ENCODE measurements around the gene PCYOX1L. TPM values are rescaled to one million over a fixed set of nuclear protein-coding genes. Genes with fewer than 3 reads are reported as not detected.

The PCYOX1L gene
- total and polyA plus RNA-seq, 3 experiments from 2014 or later: 11.9 to 23.3 (median 22.6) TPM

GRCh38 chr5:149376104-149376503 lies 18.3 kb downstream of the PCYOX1L start:
- DNase-seq: no peak
- ChIA-PET CTCF (interaction anchor here (1.0 to 15.7 kb wide), 3 partner anchors 8 to 61 kb away, joined by 3 to 221 read pairs (median 4); no protein-coding TSS in a partner anchor), POLR2A (no interaction called here)
- H3K27me3 Mint-ChIP-seq: peaks cover 5 to 8% of the 10 kb centered on the region in 2 donors
- no peak overlapping the region for H3K4me3 Mint-ChIP-seq
- no peak overlapping the region for H3K4me3 ChIP-seq (ENCODE audit: low read length)
- H3K36me3 ChIP-seq (ENCODE audit: insufficient read depth, low read length): no peaks in the 10 kb centered on the region
- H3K27ac ChIP-seq (ENCODE audit: low read depth, low read length): no peak overlapping the region
- no peaks in the 10 kb centered on the region for H3K4me1 ChIP-seq (ENCODE audit: insufficient read depth, low read length)
- no peaks in the 10 kb centered on the region for H3K27me3 ChIP-seq (ENCODE audit: insufficient read depth, low read length, poor library complexity, severe bottlenecking)
- no peaks in the 10 kb centered on the region for H3K9me3 ChIP-seq (ENCODE audit: low read length)
- peaks cover 2 to 4% (median 4%) of the 10 kb centered on the region in 3 donors for H3K4me1 Mint-ChIP-seq
- no peak overlapping the region for H3K27ac Mint-ChIP-seq
- peaks cover 0 to 4% (median 0%) of the 10 kb centered on the region in 3 donors for H3K36me3 Mint-ChIP-seq
- H3K9me3 Mint-ChIP-seq: no peaks in the 10 kb centered on the region

- CTCF ChIA-PET: interaction anchor here (0.9 to 15.7 kb wide), 3 partner anchors 11 to 62 kb away, joined by 3 to 221 read pairs (median 4); no protein-coding TSS in a partner anchor
- no peaks in the 10 kb centered on the region for H3K9me3 Mint-ChIP-seq
- POLR2A ChIA-PET: no interaction called here
- no peak overlapping the region for H3K4me3 Mint-ChIP-seq
- no peak overlapping the region for H3K27ac ChIP-seq (ENCODE audit: low read depth, low read length)
- no peaks in the 10 kb centered on the region for H3K9me3 ChIP-seq (ENCODE audit: low read length)
- no peaks in the 10 kb centered on the region for H3K27me3 ChIP-seq (ENCODE audit: insufficient read depth, low read length, poor library complexity, severe bottlenecking)
- peaks cover 0 to 3% (median 2%) of the 10 kb centered on the region in 3 donors for H3K4me1 Mint-ChIP-seq
- H3K4me3 ChIP-seq (ENCODE audit: low read length): no peak overlapping the region
- no peak for DNase-seq
- no peaks in the 10 kb centered on the region for H3K36me3 ChIP-seq (ENCODE audit: insufficient read depth, low read length)
- H3K27me3 Mint-ChIP-seq: peaks cover 8 to 10% of the 10 kb centered on the region in 2 donors
- no peaks in the 10 kb centered on the region for H3K4me1 ChIP-seq (ENCODE audit: insufficient read depth, low read length)
- peaks cover 0 to 4% (median 0%) of the 10 kb centered on the region in 3 donors for H3K36me3 Mint-ChIP-seq
- peak overlapping the region in 1 of 8 donors; percentile 60 for H3K27ac Mint-ChIP-seq
Observed at GRCh38 chr5:149376711-149377447, 19.0 kb downstream of the PCYOX1L start.

GRCh38 chr5:149378241-149378820 lies 20.5 kb downstream of the PCYOX1L start:
- ChIA-PET CTCF (interaction anchor here (2.0 to 15.7 kb wide), 2 partner anchors 64 to 184 kb away, joined by 8 to 221 read pairs; no protein-coding TSS in a partner anchor), POLR2A (no interaction called here)

GRCh38 chr5:149379177-149379761 lies 21.4 kb downstream of the PCYOX1L start, which contains the start of gene IL17B:
Gene IL17B, minus strand, starts transcription at chr5:149379292. Its CDS starts 67 bp downstream, at chr5:149379225.
- H3K36me3 ChIP-seq (ENCODE audit: insufficient read depth, low read length): no peaks in the 10 kb centered on the region
- H3K4me1 ChIP-seq (ENCODE audit: insufficient read depth, low read length): no peaks in the 10 kb centered on the region
- H3K27me3 Mint-ChIP-seq: peaks cover 8 to 14% of the 10 kb centered on the region in 2 donors
- peaks cover 0 to 6% (median 4%) of the 10 kb centered on the region in 3 donors for H3K4me1 Mint-ChIP-seq
- no peaks in the 10 kb centered on the region for H3K9me3 Mint-ChIP-seq
- ChIA-PET CTCF (interaction anchor here (0.8 to 15.7 kb wide), 6 partner anchors 9 to 185 kb away, joined by 3 to 221 read pairs (median 6); no protein-coding TSS in a partner anchor), POLR2A (no interaction called here)
- no peak for DNase-seq
- no peak within 1 kb of the TSS for H3K4me3 Mint-ChIP-seq
- H3K9me3 ChIP-seq (ENCODE audit: low read length): no peaks in the 10 kb centered on the region
- H3K36me3 Mint-ChIP-seq: peaks cover 0 to 4% (median 0%) of the 10 kb centered on the region in 3 donors
- no peak within 1 kb of the TSS for H3K27ac Mint-ChIP-seq
- H3K27ac ChIP-seq (ENCODE audit: low read depth, low read length): no peak within 1 kb of the TSS
- no peak within 1 kb of the TSS for H3K4me3 ChIP-seq (ENCODE audit: low read length)
- no peaks in the 10 kb centered on the region for H3K27me3 ChIP-seq (ENCODE audit: insufficient read depth, low read length, poor library complexity, severe bottlenecking)

More at GRCh38 chr5:149378241-149378820, 20.5 kb downstream of the PCYOX1L start:
- H3K9me3 ChIP-seq (ENCODE audit: low read length): no peaks in the 10 kb centered on the region
- H3K36me3 ChIP-seq (ENCODE audit: insufficient read depth, low read length): no peaks in the 10 kb centered on the region
- H3K27me3 Mint-ChIP-seq: peaks cover 8 to 14% of the 10 kb centered on the region in 2 donors
- H3K4me1 ChIP-seq (ENCODE audit: insufficient read depth, low read length): no peaks in the 10 kb centered on the region
- DNase-seq: no peak
- no peaks in the 10 kb centered on the region for H3K9me3 Mint-ChIP-seq
- no peak overlapping the region for H3K27ac ChIP-seq (ENCODE audit: low read depth, low read length)
- H3K27ac Mint-ChIP-seq: no peak overlapping the region
- peaks cover 0 to 6% (median 4%) of the 10 kb centered on the region in 3 donors for H3K4me1 Mint-ChIP-seq
- no peak overlapping the region for H3K4me3 Mint-ChIP-seq
- H3K4me3 ChIP-seq (ENCODE audit: low read length): no peak overlapping the region
- peaks cover 0 to 4% (median 0%) of the 10 kb centered on the region in 3 donors for H3K36me3 Mint-ChIP-seq
- no peaks in the 10 kb centered on the region for H3K27me3 ChIP-seq (ENCODE audit: insufficient read depth, low read length, poor library complexity, severe bottlenecking)

GRCh38 chr5:149379818-149380374 lies 22.1 kb downstream of the PCYOX1L start:
- Mint-ChIP-seq H3K4me1 (peaks cover 0 to 6% (median 4%) of the 10 kb centered on the region in 3 donors), H3K9me3 (no peaks in the 10 kb centered on the region), H3K36me3 (peaks cover 0 to 4% (median 0%) of the 10 kb centered on the region in 3 donors), H3K27ac (no peak overlapping the region), H3K27me3 (peaks cover 10 to 18% of the 10 kb centered on the region in 2 donors), H3K4me3 (no peak overlapping the region)
- Histone ChIP-seq H3K4me1 (ENCODE audit: insufficient read depth, low read length) (no peaks in the 10 kb centered on the region), H3K27me3 (ENCODE audit: insufficient read depth, low read length, poor library complexity, severe bottlenecking) (no peaks in the 10 kb centered on the region), H3K36me3 (ENCODE audit: insufficient read depth, low read length) (no peaks in the 10 kb centered on the region), H3K9me3 (ENCODE audit: low read length) (no peaks in the 10 kb centered on the region), H3K27ac (ENCODE audit: low read depth, low read length) (no peak overlapping the region), H3K4me3 (ENCODE audit: low read length) (no peak overlapping the region)
- POLR2A ChIA-PET: no interaction called here
- no peak for DNase-seq
- CTCF ChIA-PET: interaction anchor here (0.8 to 15.7 kb wide), 7 partner anchors 8 to 185 kb away, joined by 3 to 221 read pairs (median 6); no protein-coding TSS in a partner anchor

GRCh38 chr5:149380466-149381121 lies 22.7 kb downstream of the PCYOX1L start:
- H3K9me3 Mint-ChIP-seq: no peaks in the 10 kb centered on the region
- POLR2A ChIA-PET: no interaction called here
- H3K27ac ChIP-seq (ENCODE audit: low read depth, low read length): no peak overlapping the region
- H3K4me3 Mint-ChIP-seq: no peak overlapping the region
- no peak overlapping the region for H3K27ac Mint-ChIP-seq
- no peaks in the 10 kb centered on the region for H3K36me3 ChIP-seq (ENCODE audit: insufficient read depth, low read length)
- no peaks in the 10 kb centered on the region for H3K9me3 ChIP-seq (ENCODE audit: low read length)
- H3K4me1 Mint-ChIP-seq: peaks cover 0 to 6% (median 4%) of the 10 kb centered on the region in 3 donors
- CTCF ChIA-PET: interaction anchor here (0.7 to 15.7 kb wide), 18 partner anchors 8 to 186 kb away, joined by 3 to 221 read pairs (median 5); no protein-coding TSS in a partner anchor
- peaks cover 10 to 18% of the 10 kb centered on the region in 2 donors for H3K27me3 Mint-ChIP-seq
- no peaks in the 10 kb centered on the region for H3K27me3 ChIP-seq (ENCODE audit: insufficient read depth, low read length, poor library complexity, severe bottlenecking)
- no peak overlapping the region for H3K4me3 ChIP-seq (ENCODE audit: low read length)
- H3K36me3 Mint-ChIP-seq: peaks cover 0 to 4% (median 0%) of the 10 kb centered on the region in 3 donors
- DNase-seq: no peak
- no peaks in the 10 kb centered on the region for H3K4me1 ChIP-seq (ENCODE audit: insufficient read depth, low read length)

GRCh38 chr5:149381261-149381985 lies 23.6 kb downstream of the PCYOX1L start:
- H3K36me3 Mint-ChIP-seq: no peaks in the 10 kb centered on the region
- Histone ChIP-seq H3K27me3 (ENCODE audit: insufficient read depth, low read length, poor library complexity, severe bottlenecking) (no peaks in the 10 kb centered on the region), H3K4me1 (ENCODE audit: insufficient read depth, low read length) (no peaks in the 10 kb centered on the region), H3K27ac (ENCODE audit: low read depth, low read length) (no peak overlapping the region), H3K9me3 (ENCODE audit: low read length) (no peaks in the 10 kb centered on the region), H3K36me3 (ENCODE audit: insufficient read depth, low read length) (no peaks in the 10 kb centered on the region), H3K4me3 (ENCODE audit: low read length) (no peak overlapping the region)
- CTCF ChIA-PET: interaction anchor here (0.7 to 3.5 kb wide), 17 partner anchors 8 to 185 kb away, joined by 3 to 25 read pairs (median 4); no protein-coding TSS in a partner anchor
- no peak for DNase-seq
- no peaks in the 10 kb centered on the region for H3K9me3 Mint-ChIP-seq
- no peak overlapping the region for H3K4me3 Mint-ChIP-seq
- POLR2A ChIA-PET: no interaction called here
- H3K27ac Mint-ChIP-seq: peak overlapping the region in 1 of 8 donors; percentile 39
- peaks cover 10 to 18% of the 10 kb centered on the region in 2 donors for H3K27me3 Mint-ChIP-seq
- H3K4me1 Mint-ChIP-seq: peaks cover 0 to 6% (median 4%) of the 10 kb centered on the region in 3 donors

Data from CD8-positive, alpha-beta memory T cell (primary cell).